HepG2 (cell line): ENCODE results near the gene RPL41. TPM values are rescaled to one million over a fixed set of nuclear protein-coding genes. Genes with fewer than 3 reads are reported as not detected.
A peak's percentile ranks its signal among the peaks of the same experiment; 100 is the strongest.

Source experiments
- CSRNP2 ChIP-seq: sonication (generic); formaldehyde crosslinking; conservative IDR thresholded peaks from 2 replicates; pipeline ENCODE4 v1.8.0; 2022; ENCODE audit warnings: low read depth, missing genetic modification reagents
- EED ChIP-seq: sonication (generic); formaldehyde crosslinking; IDR thresholded peaks from 2 replicates; pipeline ENCODE4 v1.5.0; 2020; ENCODE audit warnings: mild to moderate bottlenecking, missing genetic modification reagents
- RAD51 ChIP-seq: fragments of 450-650 bp; IDR thresholded peaks from 2 replicates; pipeline ENCODE4 v1.6.1; 2016; ENCODE audit warnings: borderline replicate concordance
- SSRP1 ChIP-seq: IDR thresholded peaks from 2 replicates; pipeline ENCODE4 v1.6.1; 2016; ENCODE audit warnings: control low read depth
- ZFP82 ChIP-seq: sonication (generic); formaldehyde crosslinking; IDR thresholded peaks from 2 replicates; pipeline ENCODE4 v1.5.1; 2020; ENCODE audit warnings: mild to moderate bottlenecking, missing genetic modification reagents, borderline replicate concordance
- ZNF496 ChIP-seq: sonication (generic); formaldehyde crosslinking; IDR thresholded peaks from 2 replicates; pipeline ENCODE4 v1.8.1; 2023; ENCODE audit warnings: mild to moderate bottlenecking, moderate library complexity, missing genetic modification reagents; ENCODE audit not compliant: insufficient replicate concordance
- ZNF597 ChIP-seq: sonication (generic); formaldehyde crosslinking; IDR thresholded peaks from 2 replicates; pipeline ENCODE4 v1.5.0; 2020; ENCODE audit warnings: missing genetic modification reagents
- ZNF605 ChIP-seq: sonication (generic); formaldehyde crosslinking; IDR thresholded peaks from 2 replicates; pipeline ENCODE4 v1.8.0; 2022; ENCODE audit warnings: mild to moderate bottlenecking, missing genetic modification reagents
- ZNF609 ChIP-seq: sonication (generic); formaldehyde crosslinking; IDR thresholded peaks from 2 replicates; pipeline ENCODE4 v1.4.0; 2020; ENCODE audit warnings: mild to moderate bottlenecking, missing genetic modification reagents, borderline replicate concordance
- polyA plus RNA-seq, 8 experiments: library from polyadenylated mRNA; depleted of rRNA in 3 of 8; stranded (reverse) in 7 of 8; unstranded in 1 of 8; fragments of >200 nt; fragmentation: Illumina TruSeq in 4 of 8; extraction: Trizol in 4 of 8; gene quantifications; 2 replicates each; pipeline versions ENCODE4 v1.2.1 to v1.2.3, GENCODE V29; 2011 to 2016; ENCODE audit warnings: low read depth in 4 of 8, missing spikeins in 1 of 8, mixed read lengths in 1 of 8; ENCODE audit not compliant: insufficient read depth in 1 of 8
- total RNA-seq, 5 experiments: library from RNA; depleted of rRNA; stranded (reverse); fragments of >200 nt; fragmentation: Illumina TruSeq; extraction: Trizol; gene quantifications; 2 replicates each; pipeline ENCODE4 v1.2.3, GENCODE V29; 2016; ENCODE audit warnings: low read depth in 1 of 5
- TF ChIP-seq, protein P1 (sequence below): sonication (generic); formaldehyde crosslinking; IDR thresholded peaks from 2 replicates; pipeline ENCODE4 v1.9.0; 2021; ENCODE audit warnings: mild to moderate bottlenecking, missing genetic modification reagents
- TF ChIP-seq, protein P2 (sequence below): sonication (generic); formaldehyde crosslinking; IDR thresholded peaks from 2 replicates; pipeline ENCODE4 v1.8.0; 2022; ENCODE audit warnings: mild to moderate bottlenecking, missing genetic modification reagents, borderline replicate concordance

The RPL41 gene
- total and polyA plus RNA-seq, 2 of the 13 experiments (the other 11 are each of a cell fraction or from before 2014, with no cell fraction given), result 4,012 to 7,670 TPM

DNA sequence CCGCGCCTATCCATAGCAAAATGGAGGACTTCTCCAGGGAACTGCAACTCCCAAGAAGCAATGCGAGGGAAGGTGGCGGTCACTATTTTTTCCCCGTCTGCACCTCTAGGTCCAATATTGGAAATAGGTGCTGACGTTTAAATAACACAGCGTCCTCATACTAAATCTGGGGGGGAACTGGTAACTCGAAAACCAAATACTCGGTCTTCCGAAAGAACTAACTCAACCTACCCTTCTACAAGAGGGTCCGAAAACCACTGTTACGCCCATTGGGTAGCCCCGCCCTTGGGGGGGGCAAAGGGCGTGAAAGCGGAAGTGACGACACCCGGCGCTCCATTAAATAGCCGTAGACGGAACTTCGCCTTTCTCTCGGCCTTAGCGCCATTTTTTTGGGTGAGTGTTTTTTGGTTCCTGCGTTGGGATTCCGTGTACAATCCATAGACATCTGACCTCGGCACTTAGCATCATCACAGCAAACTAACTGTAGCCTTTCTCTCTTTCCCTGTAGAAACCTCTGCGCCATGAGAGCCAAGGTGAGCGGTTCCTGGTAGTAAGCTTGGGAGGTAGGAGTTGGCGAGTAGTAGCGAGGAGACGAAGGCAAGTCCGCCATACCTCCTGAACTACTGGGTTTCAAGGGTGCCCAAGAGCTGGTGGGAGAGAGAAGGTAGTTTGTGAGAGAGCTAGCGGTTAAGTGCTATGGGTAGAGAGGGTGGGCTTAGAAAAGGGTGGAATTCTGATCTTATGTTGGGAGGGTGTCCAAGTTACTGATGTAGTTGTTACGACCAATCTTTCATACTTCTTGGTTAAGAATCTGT is at the start of gene RPL41 (continued):
- peak; percentile 61; the same call in 1 of the 2 replicates for TF ChIP-seq ZNF609
- TF ChIP-seq ZFP82, result no peak
- no peak for TF ChIP-seq ZNF496
- TF ChIP-seq, protein P1, sequence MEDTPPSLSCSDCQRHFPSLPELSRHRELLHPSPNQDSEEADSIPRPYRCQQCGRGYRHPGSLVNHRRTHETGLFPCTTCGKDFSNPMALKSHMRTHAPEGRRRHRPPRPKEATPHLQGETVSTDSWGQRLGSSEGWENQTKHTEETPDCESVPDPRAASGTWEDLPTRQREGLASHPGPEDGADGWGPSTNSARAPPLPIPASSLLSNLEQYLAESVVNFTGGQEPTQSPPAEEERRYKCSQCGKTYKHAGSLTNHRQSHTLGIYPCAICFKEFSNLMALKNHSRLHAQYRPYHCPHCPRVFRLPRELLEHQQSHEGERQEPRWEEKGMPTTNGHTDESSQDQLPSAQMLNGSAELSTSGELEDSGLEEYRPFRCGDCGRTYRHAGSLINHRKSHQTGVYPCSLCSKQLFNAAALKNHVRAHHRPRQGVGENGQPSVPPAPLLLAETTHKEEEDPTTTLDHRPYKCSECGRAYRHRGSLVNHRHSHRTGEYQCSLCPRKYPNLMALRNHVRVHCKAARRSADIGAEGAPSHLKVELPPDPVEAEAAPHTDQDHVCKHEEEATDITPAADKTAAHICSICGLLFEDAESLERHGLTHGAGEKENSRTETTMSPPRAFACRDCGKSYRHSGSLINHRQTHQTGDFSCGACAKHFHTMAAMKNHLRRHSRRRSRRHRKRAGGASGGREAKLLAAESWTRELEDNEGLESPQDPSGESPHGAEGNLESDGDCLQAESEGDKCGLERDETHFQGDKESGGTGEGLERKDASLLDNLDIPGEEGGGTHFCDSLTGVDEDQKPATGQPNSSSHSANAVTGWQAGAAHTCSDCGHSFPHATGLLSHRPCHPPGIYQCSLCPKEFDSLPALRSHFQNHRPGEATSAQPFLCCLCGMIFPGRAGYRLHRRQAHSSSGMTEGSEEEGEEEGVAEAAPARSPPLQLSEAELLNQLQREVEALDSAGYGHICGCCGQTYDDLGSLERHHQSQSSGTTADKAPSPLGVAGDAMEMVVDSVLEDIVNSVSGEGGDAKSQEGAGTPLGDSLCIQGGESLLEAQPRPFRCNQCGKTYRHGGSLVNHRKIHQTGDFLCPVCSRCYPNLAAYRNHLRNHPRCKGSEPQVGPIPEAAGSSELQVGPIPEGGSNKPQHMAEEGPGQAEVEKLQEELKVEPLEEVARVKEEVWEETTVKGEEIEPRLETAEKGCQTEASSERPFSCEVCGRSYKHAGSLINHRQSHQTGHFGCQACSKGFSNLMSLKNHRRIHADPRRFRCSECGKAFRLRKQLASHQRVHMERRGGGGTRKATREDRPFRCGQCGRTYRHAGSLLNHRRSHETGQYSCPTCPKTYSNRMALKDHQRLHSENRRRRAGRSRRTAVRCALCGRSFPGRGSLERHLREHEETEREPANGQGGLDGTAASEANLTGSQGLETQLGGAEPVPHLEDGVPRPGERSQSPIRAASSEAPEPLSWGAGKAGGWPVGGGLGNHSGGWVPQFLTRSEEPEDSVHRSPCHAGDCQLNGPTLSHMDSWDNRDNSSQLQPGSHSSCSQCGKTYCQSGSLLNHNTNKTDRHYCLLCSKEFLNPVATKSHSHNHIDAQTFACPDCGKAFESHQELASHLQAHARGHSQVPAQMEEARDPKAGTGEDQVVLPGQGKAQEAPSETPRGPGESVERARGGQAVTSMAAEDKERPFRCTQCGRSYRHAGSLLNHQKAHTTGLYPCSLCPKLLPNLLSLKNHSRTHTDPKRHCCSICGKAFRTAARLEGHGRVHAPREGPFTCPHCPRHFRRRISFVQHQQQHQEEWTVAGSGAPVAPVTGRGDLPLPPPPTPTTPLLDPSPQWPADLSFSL (CRISPR knock-in tag), result no peak; the same call in 1 of the 2 replicates
- no peak for TF ChIP-seq ZNF597 (CRISPR knock-in tag)
- TF ChIP-seq, protein P2, sequence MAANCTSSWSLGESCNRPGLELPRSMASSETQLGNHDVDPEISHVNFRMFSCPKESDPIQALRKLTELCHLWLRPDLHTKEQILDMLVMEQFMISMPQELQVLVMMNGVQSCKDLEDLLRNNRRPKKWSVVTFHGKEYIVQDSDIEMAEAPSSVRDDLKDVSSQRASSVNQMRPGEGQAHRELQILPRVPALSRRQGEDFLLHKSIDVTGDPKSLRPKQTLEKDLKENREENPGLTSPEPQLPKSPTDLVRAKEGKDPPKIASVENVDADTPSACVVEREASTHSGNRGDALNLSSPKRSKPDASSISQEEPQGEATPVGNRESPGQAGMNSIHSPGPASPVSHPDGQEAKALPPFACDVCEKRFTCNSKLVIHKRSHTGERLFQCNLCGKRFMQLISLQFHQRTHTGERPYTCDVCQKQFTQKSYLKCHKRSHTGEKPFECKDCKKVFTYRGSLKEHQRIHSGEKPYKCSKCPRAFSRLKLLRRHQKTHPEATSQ, result no peak
- no peak for TF ChIP-seq CSRNP2 (CRISPR knock-in tag)
- TF ChIP-seq RAD51, result no peak
- TF ChIP-seq EED, result peak; percentile 56; the same call in 1 of the 2 replicates
- peak; percentile 80; the same call in 1 of the 2 replicates for TF ChIP-seq ZNF605
- TF ChIP-seq SSRP1, result peak; percentile 88; the same call in 1 of the 2 replicates
